ENCODE results near the gene TFF1.

Gene TFF1

GRCh38 chr21:42347601-42348327 lies 18.6 kb downstream of the TFF1 start:
- no peak for TF ChIP-seq POLR2AphosphoS5 (IDR thresholded peaks at IDR 0.05; ENCODE audit: low read depth)
- TF ChIP-seq REST (IDR thresholded peaks at IDR 0.05; ENCODE audit: insufficient replicate concordance, low read depth), result no peak
- TF ChIP-seq SPI1 (IDR thresholded peaks at IDR 0.05; ENCODE audit: borderline replicate concordance, low read depth), result no peak
- TF ChIP-seq CTCF (IDR thresholded peaks at IDR 0.05; ENCODE audit: insufficient read depth, low read length), result no peak
- H3K4me3 ChIP-seq (replicated peaks; ENCODE audit: insufficient read depth, low read length), result no peak overlapping the region
- no peaks in the 10 kb centered on the region for H3K27me3 ChIP-seq (ENCODE audit: insufficient read depth, poor library complexity, severe bottlenecking)
- no peak overlapping the region for H3K27ac ChIP-seq (replicated peaks)
- DNase-seq (ENCODE audit: low read depth in 1 of 2, low spot score in 1 of 2), result no peak

GRCh38 chr21:42346866-42347600 lies 19.3 kb downstream of the TFF1 start:
- no peak overlapping the region for H3K27ac ChIP-seq (replicated peaks)
- no peak overlapping the region for H3K4me3 ChIP-seq (replicated peaks; ENCODE audit: insufficient read depth, low read length)
- no peak for DNase-seq (ENCODE audit: low read depth in 1 of 2, low spot score in 1 of 2)
- TF ChIP-seq POLR2AphosphoS5 (IDR thresholded peaks at IDR 0.05; ENCODE audit: low read depth) (no peak), SPI1 (IDR thresholded peaks at IDR 0.05; ENCODE audit: borderline replicate concordance, low read depth) (no peak), GABPA (IDR thresholded peaks at IDR 0.05; ENCODE audit: low read depth) (no peak), CTCF (IDR thresholded peaks at IDR 0.05; ENCODE audit: insufficient read depth, low read length) (no peak), REST (IDR thresholded peaks at IDR 0.05; ENCODE audit: insufficient replicate concordance, low read depth) (no peak)
- H3K27me3 ChIP-seq (ENCODE audit: insufficient read depth, poor library complexity, severe bottlenecking), result no peaks in the 10 kb centered on the region

DNA sequence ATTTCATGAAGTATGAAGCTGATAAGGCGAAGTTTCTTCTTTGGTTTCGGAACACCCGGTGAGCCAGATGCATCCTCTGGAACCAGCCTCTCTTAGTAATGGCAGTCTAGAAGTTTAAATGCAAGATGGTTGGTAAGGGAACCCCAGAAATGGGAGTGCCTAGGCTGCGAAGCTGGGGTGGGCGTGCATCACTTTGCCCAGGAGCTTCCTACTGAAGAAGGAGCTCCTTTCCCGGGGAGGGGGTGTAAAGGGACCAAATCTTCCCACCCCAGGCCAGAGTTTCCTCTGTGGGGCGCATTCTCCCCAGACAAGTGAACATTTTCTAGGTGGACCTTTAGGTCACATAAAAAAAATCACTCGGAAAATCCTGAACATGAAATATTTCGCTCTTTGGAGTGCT lies 19.9 kb downstream of the TFF1 start:
- TF ChIP-seq GABPA (IDR thresholded peaks at IDR 0.05; ENCODE audit: low read depth) (no peak), POLR2AphosphoS5 (IDR thresholded peaks at IDR 0.05; ENCODE audit: low read depth) (no peak)
- DNase-seq (ENCODE audit: low read depth in 1 of 2, low spot score in 1 of 2), result no peak
- Histone ChIP-seq H3K27me3 (ENCODE audit: insufficient read depth, poor library complexity, severe bottlenecking) (no peaks in the 10 kb centered on the region), H3K27ac (replicated peaks) (no peak overlapping the region), H3K4me3 (replicated peaks; ENCODE audit: insufficient read depth, low read length) (no peak overlapping the region)

DNA sequence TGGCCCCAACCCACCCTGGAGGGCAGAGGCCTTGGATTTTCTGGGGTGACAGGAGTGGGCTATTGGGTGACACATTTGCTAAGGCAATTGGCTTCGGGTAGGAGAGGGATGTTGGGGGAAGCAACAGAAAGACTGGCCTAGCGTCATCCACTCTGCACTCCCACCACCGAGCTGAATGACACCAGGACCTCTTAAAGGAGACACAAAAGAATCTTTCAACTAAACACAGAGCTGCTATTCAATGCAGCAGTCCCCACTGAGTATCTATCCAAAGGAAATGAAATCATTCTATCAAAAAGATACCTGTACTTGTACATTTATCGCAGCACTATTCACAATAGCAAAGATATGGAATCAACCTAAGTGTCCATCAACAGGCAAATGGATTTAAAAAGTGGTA lies 21.7 kb downstream of the TFF1 start:
- no peak overlapping the region for H3K4me3 ChIP-seq (replicated peaks; ENCODE audit: insufficient read depth, low read length)
- TF ChIP-seq POLR2AphosphoS5 (IDR thresholded peaks at IDR 0.05; ENCODE audit: low read depth), result no peak
- no peak for TF ChIP-seq REST (IDR thresholded peaks at IDR 0.05; ENCODE audit: insufficient replicate concordance, low read depth)
- no peak for TF ChIP-seq SPI1 (IDR thresholded peaks at IDR 0.05; ENCODE audit: borderline replicate concordance, low read depth)
- TF ChIP-seq GABPA (IDR thresholded peaks at IDR 0.05; ENCODE audit: low read depth), result no peak
- TF ChIP-seq CTCF (IDR thresholded peaks at IDR 0.05; ENCODE audit: insufficient read depth, low read length), result no peak
- no peaks in the 10 kb centered on the region for H3K27me3 ChIP-seq (ENCODE audit: insufficient read depth, poor library complexity, severe bottlenecking)
- no peak overlapping the region for H3K27ac ChIP-seq (replicated peaks)
- DNase-seq (ENCODE audit: low read depth in 1 of 2, low spot score in 1 of 2), result no peak

All from HL-60 (cell line).